GM12873 (cell line): Measurements from ENCODE around the gene CES2.

Source experiments
- CTCF ChIP-seq: IDR thresholded peaks from 2 replicates; pipeline ENCODE4 v1.5.1; 2012; ENCODE audit warnings: low read depth, mild to moderate bottlenecking, moderate library complexity, low read length, control low read depth; ENCODE audit not compliant: insufficient read depth; ENCODE audit errors: missing control alignments

Gene CES2

GRCh38 chr16:66915041-66915440 is 20.3 kb upstream of the CES2 start:
- TF ChIP-seq CTCF, result no peak

DNA sequence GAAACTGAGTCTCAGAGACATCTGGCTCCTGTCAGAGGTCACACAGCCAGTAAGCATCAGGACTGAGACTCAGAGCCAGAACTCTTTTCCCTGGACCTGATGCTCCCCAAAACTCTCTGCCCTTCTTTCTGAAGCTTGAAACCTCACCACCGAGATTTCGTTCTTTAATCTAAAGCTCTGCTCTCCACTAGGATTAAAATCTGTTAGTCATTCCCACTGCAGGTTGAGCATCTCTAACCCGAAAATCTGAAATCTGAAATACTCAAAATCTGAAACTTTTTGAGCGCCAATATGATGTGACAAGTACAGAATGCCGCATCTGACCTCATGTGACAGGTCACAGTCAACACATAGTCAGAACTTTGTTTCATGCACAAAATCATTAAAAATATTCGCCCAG is 18.8 kb upstream of the CES2 start:
- TF ChIP-seq CTCF, result no peak

DNA sequence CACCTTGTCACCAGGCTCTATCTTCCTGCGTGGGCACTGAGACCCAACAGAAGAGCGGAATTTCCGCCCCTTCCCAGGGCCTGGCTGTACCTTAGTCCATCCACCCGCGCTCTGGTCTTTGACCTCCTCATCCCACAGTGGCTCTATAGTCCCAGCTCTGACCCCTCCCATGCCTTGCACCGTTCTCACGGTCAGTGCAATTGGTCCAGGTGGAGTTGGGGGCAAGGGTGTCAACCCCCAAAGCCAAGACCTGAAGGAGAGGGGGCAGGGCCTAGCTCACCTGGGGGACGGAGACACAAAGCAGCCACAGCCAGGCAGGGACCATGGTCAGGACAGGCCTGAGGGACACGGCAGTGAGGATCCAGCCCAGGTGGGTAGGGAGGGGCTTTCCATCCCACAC is 17.6 kb upstream of the CES2 start:
- TF ChIP-seq CTCF, result no peak

GRCh38 chr16:66918355-66918754 is 17.0 kb upstream of the CES2 start:
- no peak for TF ChIP-seq CTCF

DNA sequence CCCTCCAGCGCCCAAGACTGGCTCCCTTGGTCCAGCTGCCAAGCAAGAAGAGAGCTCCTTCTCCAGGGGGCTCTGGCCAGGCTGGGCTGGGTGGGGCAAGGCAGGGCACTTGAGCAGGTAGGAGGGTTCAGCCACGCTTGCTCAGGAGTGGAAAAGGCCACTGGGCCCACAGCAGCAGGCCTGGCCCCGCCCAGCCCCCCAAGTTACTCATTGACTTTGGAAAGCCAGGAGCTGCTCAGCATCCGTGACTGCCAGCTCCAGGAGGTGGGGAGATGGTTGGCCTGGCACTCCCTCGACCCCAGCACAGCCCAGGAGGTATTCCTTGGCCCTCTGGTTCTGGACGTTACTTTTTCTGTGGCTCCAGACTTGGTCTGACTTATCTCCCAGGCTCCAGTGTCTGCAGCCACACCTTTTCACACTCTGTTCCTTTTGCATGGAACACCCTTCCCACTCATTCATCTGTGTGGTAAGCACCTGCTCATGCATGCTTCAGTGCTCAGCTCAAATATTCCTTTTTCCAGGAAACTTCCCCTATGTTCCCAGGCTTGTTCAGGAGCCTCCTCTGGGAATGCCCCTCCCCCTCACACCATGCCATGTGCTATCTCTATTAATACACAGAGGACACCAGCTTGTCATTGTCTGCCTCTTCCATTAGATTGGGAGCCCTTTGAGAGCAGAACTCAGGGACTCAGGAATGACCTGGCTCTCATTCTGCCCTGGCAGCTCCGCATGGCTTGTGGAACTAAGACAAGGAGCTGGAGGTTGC is 16.3 kb upstream of the CES2 start, which contains the start of gene CDH16:
Gene CDH16, minus strand, starts transcription at position 83 of the 766 bp plus-strand sequence. CDS start 820 bp downstream, outside the sequence.
- TF ChIP-seq CTCF, result no peak

DNA sequence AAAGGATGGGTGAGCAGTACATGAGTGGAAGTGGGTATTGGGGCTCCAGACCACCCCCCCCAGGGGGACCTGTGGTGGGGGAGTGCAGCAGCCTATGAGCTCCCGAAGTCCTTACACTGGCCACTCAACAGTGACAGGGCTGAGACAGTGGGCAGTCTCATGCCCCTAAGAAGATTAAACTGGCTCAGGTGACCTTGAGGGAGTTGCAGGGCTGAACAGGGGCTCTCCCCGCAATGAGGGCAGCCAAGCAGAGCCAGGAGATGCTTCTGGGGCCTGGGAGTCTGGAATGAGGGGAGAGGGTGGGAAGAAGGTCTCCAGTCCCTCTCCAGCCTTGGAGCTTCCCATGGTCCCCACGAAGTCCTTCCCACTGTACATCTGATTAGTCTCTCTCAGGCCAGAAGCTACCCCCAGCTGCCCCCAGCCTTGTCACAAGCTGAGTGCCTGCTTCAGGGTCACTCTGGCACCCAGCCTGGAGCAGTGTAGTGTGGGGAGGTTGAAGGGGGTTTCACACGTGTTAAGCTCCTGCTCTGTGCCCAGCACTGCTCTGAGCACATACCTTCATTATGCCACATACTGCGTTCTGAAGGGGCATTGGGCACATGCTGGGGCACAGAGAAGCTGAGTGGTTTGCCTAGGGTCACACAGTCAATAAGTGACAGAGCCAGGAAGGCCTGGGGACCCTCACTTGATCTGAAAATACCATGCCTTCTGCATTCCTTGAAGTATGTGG is 15.6 kb upstream of the CES2 start:
- no peak for TF ChIP-seq CTCF

GRCh38 chr16:66920299-66920590 is 15.1 kb upstream of the CES2 start:
- TF ChIP-seq CTCF, result no peak
